Tibial nerve (tissue), 4 donors: Measurements from ENCODE around the gene COPS8.

ENCODE experiments used
- EP300 ChIP-seq, 2 donors: sonication (generic); formaldehyde crosslinking; IDR thresholded peaks; one replicate each; pipeline ENCODE4 v1.6.1; 2017; ENCODE audit warnings: antibody characterized with exemption in 2 of 2, mild to moderate bottlenecking in 1 of 2
- POLR2A ChIP-seq, 2 donors: fragments of 450-650 bp; IDR thresholded peaks; one replicate each; pipeline ENCODE4 v1.6.1; 2017; ENCODE audit warnings: antibody characterized with exemption in 2 of 2, mild to moderate bottlenecking in 2 of 2, moderate library complexity in 2 of 2
- TF ChIP-seq, protein P1 (sequence below), 5 experiments: fragments of 200-600 bp in 3 of 5; fragments of 450-650 bp in 2 of 5; sonication (generic) in 3 of 5; IDR thresholded peaks; one replicate each; pipeline ENCODE4 v1.5.1; 2016 to 2019; ENCODE audit warnings: antibody characterized with exemption in 5 of 5, mild to moderate bottlenecking in 3 of 5, moderate library complexity in 2 of 5

DNA sequence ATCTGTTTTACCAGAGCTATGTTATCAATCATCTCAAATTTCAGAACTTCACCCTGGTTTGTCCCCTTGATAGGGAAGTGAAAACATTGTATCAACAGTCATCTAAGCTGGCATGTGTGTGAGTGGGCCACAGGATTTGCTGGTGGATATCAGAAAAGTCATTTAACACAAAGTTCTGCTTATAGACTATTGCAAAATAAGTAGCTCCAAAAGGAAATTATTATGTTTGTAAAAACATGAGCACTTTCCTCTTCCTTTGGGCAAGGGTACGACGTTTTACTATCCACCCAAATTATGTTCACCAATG is 20.7 kb upstream of the COPS8 start:
- TF ChIP-seq, protein P1, sequence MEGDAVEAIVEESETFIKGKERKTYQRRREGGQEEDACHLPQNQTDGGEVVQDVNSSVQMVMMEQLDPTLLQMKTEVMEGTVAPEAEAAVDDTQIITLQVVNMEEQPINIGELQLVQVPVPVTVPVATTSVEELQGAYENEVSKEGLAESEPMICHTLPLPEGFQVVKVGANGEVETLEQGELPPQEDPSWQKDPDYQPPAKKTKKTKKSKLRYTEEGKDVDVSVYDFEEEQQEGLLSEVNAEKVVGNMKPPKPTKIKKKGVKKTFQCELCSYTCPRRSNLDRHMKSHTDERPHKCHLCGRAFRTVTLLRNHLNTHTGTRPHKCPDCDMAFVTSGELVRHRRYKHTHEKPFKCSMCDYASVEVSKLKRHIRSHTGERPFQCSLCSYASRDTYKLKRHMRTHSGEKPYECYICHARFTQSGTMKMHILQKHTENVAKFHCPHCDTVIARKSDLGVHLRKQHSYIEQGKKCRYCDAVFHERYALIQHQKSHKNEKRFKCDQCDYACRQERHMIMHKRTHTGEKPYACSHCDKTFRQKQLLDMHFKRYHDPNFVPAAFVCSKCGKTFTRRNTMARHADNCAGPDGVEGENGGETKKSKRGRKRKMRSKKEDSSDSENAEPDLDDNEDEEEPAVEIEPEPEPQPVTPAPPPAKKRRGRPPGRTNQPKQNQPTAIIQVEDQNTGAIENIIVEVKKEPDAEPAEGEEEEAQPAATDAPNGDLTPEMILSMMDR (IDR thresholded peaks at IDR 0.05): no peak
- TF ChIP-seq POLR2A (IDR thresholded peaks at IDR 0.05) (no peak), EP300 (IDR thresholded peaks at IDR 0.05) (no peak)
